ENCODE data around the gene BMPR1B. TPM values are rescaled to one million over a fixed set of nuclear protein-coding genes. Genes with fewer than 3 reads are reported as not detected.

The BMPR1B gene
- total RNA-seq, 1 experiment from 2014 or later = 0.35 TPM

- Mint-ChIP-seq H3K4me3 (no peak overlapping the region), H3K27me3 (ENCODE audit: low read depth) (no peaks in the 10 kb centered on the region; the same call in 1 of the 2 replicates), H3K27ac (no peak overlapping the region), H3K4me1 (peaks cover 8 to 12% of the 10 kb centered on the region in 2 experiments), H3K9me3 (no peaks in the 10 kb centered on the region), H3K36me3 (ENCODE audit: insufficient read depth in 1 of 3, low read depth in 3 of 3) (no peaks in the 10 kb centered on the region)
- H3K4me2 ChIP-seq (ENCODE audit: insufficient read depth, insufficient read length, low read length) = no peak overlapping the region
- H3K23me2 ChIP-seq (ENCODE audit: insufficient read length, low read depth, low read length, poor library complexity, severe bottlenecking) = no peaks in the 10 kb centered on the region
- no peak for TF ChIP-seq CTCF (conservative IDR thresholded peaks at IDR 0.05)
- no peak overlapping the region for H3K4ac ChIP-seq (ENCODE audit: low read depth, low read length)
- no peak overlapping the region for H2BK5ac ChIP-seq (ENCODE audit: insufficient read length, low read length)
- H3K14ac ChIP-seq (ENCODE audit: insufficient read depth, low read length) = no peak overlapping the region
- H3T11ph ChIP-seq (ENCODE audit: low read length) = no peak overlapping the region
- H2BK120ac ChIP-seq (ENCODE audit: low read depth, low read length, poor library complexity, severe bottlenecking) = no peak overlapping the region
- no peaks in the 10 kb centered on the region for H3K79me1 ChIP-seq (ENCODE audit: insufficient read depth, low read depth, low read length, poor library complexity, severe bottlenecking)
- H3K56ac ChIP-seq (ENCODE audit: insufficient read length, low read depth, low read length) = no peak overlapping the region
- H3K23ac ChIP-seq (ENCODE audit: insufficient read length, low read depth, low read length) = no peak overlapping the region
- no CpG with 5 or more reads among the region's 1 CpG for WGBS (ENCODE audit: extremely low coverage, insufficient read length, low lambda C conversion rate)
- H3K27me3 ChIP-seq (ENCODE audit: insufficient read depth, low read length) = no peaks in the 10 kb centered on the region
- H2BK20ac ChIP-seq (ENCODE audit: low read depth, low read length, poor library complexity, severe bottlenecking) = no peak overlapping the region
- H3K79me2 ChIP-seq (ENCODE audit: insufficient read depth, low read length) = no peaks in the 10 kb centered on the region
- no peak overlapping the region for H4K91ac ChIP-seq (ENCODE audit: insufficient read length, low read depth, low read length)
- no peak overlapping the region for H2AFZ ChIP-seq (ENCODE audit: low read length)
- no peaks in the 10 kb centered on the region for H3K9me3 ChIP-seq (ENCODE audit: control insufficient read depth, low read depth, low read length)
- H2AK5ac ChIP-seq (ENCODE audit: insufficient read length, low read length) = no peak overlapping the region
- no peak overlapping the region for H3K18ac ChIP-seq (ENCODE audit: insufficient read length, low read depth, low read length)
- H4K8ac ChIP-seq (replicated peaks; ENCODE audit: insufficient read length, low read depth, low read length) = no peak overlapping the region
- H2BK12ac ChIP-seq (ENCODE audit: insufficient read length, low read depth, low read length) = no peak overlapping the region
- no peak for DNase-seq
- H4K20me1 ChIP-seq (ENCODE audit: control insufficient read depth, insufficient read depth, insufficient read length) = no peaks in the 10 kb centered on the region
- H2BK15ac ChIP-seq (ENCODE audit: low read depth, low read length) = no peak overlapping the region
- no peak overlapping the region for H4K5ac ChIP-seq (ENCODE audit: insufficient read length, low read depth, low read length)
- H3K27ac ChIP-seq (ENCODE audit: insufficient read length, low read depth, low read length) = no peak overlapping the region
- H3K4me1 ChIP-seq (ENCODE audit: insufficient read depth, low read length) = no peaks in the 10 kb centered on the region
- no peak overlapping the region for H3K9ac ChIP-seq (ENCODE audit: extremely low read depth, insufficient read length, low read length)
These were observed 301.2 kb downstream of the BMPR1B start for GRCh38 chr4:95058991-95059390.

Data from H9 (cell line).